Measurements from ENCODE around the gene STMP1.
"Not testable (repeated sequence)": the region's sequence is repeated elsewhere in the genome, so short reads cannot be mapped to it uniquely, and the experiment has no call there.

The STMP1 gene

DNA sequence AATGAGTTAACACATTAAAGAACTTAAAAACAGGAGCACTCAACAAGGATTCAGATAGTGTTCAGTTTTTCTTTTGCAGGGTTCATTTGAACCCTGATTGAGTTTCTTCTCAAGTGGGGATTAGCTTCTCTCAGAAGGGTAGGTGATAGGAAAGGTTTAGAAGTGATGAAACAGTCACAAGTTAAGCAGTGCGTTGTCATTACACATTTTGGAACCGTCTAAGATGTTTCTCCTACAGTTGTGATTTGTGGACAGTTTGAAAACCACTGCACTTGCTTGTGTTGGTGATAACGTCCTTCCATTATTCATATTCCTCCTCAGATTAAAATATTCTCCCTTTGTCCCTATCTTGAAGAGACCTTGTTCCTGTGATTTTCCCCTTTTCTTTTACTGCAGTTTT, 2.7 kb downstream of the STMP1 start:
- no peak for DNase-seq

- no peak for DNase-seq
Observed at GRCh38 chr7:135666156-135666555, 3.8 kb downstream of the STMP1 start.

DNA sequence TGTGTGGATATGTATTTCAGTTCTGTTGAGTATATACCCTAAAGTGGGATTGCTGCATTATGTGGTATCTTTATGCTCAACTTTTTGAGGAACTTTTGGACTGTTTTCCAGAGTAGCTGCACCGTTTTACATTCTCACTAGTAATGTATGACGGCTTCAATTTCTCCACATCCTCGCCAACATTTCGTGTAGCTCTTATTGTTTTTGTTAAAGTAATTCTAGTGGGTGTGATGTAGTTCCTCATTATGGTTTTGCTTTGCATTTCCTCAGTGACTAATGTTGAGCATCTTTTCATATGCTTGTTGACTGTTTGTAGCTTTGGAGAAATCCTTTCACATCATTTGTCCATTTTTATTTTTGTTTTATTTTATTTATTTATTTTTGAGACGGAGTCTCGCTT, 4.5 kb downstream of the STMP1 start:
- DNase-seq: no peak

DNA sequence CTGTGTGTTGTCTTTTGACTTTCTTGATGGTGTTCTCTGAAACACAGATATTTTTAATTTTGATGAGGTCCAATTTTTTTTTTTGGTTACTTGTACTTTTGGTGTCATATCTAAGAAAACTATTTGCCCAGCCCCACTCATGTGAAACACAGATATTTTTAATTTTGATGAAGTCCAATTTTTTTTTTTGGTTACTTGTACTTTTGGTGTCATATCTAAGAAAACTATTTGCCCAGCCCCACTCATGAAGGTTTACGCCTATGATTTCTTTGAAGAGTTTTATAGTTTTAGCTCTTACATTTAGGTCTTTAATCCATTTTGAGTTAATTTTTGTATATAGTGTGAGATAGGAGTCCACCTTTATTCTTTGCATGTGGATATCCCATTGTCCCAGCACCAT, 5.3 kb downstream of the STMP1 start:
- DNase-seq: not testable (repeated sequence)

DNA sequence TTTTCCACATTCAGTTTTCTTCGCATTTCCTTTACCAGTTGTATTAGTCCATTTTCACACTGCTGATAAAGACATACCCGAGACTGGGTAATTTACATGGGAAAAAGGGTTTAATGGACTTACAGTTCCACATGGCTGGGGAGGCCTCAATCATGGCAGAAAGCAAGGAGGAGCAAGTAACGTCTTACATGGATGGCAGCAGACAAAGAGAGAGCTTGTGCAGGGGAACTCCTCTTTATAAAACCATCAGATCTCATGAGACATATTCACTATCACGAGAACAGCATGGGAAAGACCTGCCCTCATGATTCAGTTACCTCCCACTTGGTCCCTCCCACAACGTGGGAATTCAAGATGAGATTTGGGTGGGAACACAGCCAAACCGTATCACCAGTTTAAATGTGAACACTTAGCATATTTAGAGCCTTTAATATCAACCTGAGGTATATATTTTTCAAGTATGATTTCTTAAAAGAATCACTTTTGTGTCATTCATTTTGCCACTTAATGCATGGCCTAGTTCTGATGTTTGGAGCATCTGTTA, 6.6 kb downstream of the STMP1 start:
- DNase-seq: not testable (repeated sequence)

GRCh38 chr7:135669774-135670173, 7.5 kb downstream of the STMP1 start:
- no peak for DNase-seq

DNA sequence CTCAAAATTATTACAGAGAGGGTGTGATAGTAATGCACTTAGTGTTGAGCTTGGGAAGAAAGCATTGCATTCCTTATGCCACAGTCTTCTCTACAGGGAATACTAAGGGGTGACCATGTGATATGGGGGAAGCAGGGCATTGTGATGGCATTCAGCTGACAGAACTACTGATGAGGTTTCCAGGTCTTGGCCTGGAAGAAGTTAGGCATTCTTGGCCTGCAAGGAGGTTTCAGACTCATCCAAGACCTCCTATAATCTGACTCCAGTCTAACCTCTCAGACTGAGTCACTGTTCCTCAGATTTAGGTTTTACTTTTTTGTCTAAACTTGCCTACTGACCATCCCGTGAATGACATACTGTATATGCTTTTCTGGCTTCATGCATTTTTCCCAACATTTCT, 7.9 kb downstream of the STMP1 start:
- DNase-seq: no peak

DNA sequence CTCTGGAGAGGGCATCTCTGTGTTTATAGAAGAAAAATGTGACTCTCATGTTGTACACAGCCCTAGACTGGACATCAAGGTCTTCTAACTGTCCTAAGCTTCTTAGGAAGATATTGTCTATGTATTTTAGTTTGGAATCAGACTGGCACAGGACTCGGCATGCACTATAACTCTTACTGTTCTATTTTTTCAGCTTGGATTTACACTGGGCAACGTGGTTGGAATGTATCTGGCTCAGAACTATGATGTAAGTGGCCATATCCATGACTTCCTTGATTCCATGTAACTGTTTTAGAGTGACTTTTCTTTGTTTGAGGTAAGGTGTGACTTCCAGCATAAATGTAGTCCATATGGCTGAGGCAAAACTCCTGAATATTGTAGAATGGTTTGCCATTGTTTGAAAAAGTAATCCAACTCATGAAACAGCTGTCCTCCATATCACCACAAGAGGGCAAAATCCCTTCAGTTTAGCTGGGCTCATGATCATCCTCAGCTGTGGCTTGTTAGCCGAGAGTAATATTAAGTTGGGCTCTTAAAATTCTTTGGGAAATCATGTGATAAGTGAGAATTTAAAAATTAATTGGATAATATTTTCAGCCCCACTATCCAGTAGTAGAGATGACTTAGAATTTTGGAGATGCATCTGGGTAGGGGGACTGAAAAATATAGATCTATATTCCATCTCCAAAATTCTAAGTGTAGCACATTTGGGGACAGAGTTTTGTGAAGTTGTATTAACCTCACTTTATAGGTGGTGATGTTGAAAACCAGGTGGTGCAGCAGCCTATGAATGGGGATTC, 10.4 kb downstream of the STMP1 start:
- DNase-seq: peak; percentile 67 to 83

GRCh38 chr7:135673360-135673706, 11.0 kb downstream of the STMP1 start:
- DNase-seq: no peak

DNA sequence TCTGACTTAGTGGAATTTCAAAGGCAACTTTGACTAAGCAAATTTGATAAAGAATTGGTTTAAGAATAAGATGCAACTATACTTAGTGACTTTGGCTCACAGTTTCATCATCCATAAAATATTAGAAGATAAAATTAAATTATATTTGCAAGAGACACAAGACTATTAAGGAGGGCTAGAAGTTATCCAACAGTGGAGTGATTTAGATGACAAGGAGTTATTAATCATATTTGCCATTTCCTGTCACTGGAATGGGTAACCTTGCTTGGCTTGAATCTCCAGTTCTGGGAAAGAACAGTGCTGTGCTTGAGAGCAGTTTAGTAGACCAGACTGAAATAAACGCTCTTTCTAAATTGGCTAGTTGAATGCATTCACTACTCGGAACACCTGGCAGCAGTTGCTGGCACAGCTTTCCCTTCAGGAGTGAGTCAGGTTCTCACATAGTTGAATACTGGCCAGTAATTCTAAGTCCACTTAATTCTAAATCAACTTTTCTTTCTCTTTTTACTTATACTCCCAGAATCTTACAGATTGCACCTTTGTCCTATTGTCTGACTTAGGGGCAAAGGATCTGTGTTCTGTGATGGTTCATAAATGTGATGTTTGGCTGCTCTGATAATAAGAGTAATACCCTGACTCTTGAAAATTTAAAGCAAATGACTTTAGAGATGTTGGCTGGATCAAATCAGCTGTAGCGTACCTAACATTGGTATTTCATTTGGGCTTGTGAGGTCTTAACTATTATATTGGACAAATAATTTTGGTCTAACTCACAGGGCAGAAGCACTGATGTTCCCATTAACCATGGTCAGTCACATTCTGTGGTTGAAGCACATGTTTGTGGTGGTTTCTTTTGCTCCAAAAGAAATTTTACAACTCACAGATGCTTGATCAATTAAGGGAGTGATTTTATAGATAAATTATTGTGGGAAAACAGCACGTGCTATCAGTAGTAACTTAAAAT, 16.6 kb downstream of the STMP1 start:
- peak; percentile 34 to 87 for DNase-seq

- DNase-seq: no peak
Observed at GRCh38 chr7:135681762-135682161, 19.4 kb downstream of the STMP1 start.

- DNase-seq: no peak
Observed at GRCh38 chr7:135682191-135682590, 19.9 kb downstream of the STMP1 start.

GRCh38 chr7:135683609-135684008, 21.3 kb downstream of the STMP1 start:
- DNase-seq: no peak

GRCh38 chr7:135684136-135684535, 21.8 kb downstream of the STMP1 start:
- DNase-seq: no peak

DNA sequence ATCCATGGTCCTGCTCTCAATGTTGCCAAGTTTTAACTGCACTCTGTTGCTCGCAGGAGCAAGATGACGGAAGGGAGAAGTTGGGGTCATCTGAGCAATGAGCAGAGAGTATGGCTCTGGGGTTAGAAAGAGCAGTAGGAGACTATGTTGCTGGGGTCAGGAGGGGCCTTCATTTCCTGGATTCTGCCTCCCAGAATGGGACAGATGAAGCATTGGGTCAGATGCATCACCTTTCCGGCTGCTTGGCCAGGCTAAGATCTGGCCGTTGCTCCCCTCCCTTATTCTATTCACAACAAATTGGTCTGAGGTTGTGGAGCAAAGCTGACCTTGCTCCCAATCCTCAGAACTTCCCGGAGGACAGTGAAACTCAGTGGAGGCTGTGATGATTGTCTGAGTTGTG, 22.4 kb downstream of the STMP1 start:
- no peak for DNase-seq

- no peak for DNase-seq
Observed at GRCh38 chr7:135685306-135686084, 23.2 kb downstream of the STMP1 start.

GRCh38 chr7:135687466-135687865, 25.2 kb downstream of the STMP1 start:
- no peak for DNase-seq

GRCh38 chr7:135690566-135690965, 28.3 kb downstream of the STMP1 start:
- DNase-seq: no peak

DNA sequence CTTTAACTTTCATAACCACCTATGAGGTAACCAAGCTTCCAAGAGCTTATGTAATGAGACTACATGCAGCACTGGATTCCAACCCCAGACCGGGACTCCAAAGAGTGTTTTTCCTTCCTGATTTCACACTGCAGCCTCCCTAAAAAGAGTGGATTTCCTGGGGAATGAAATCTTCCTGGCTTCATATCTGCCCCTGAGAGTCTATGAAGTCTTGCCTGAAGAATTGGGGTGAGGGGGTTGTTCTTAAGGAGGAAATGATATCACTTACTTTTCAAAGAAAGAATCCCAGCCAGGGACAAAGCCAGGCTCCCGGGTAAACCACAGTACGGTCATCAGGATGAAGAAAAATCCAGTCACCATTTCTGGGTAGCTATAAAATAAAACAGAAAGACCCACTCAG, 29.7 kb downstream of the STMP1 start:
- DNase-seq: no peak

GRCh38 chr7:135692606-135693005, 30.3 kb downstream of the STMP1 start:
- not testable (repeated sequence) for DNase-seq

DNA sequence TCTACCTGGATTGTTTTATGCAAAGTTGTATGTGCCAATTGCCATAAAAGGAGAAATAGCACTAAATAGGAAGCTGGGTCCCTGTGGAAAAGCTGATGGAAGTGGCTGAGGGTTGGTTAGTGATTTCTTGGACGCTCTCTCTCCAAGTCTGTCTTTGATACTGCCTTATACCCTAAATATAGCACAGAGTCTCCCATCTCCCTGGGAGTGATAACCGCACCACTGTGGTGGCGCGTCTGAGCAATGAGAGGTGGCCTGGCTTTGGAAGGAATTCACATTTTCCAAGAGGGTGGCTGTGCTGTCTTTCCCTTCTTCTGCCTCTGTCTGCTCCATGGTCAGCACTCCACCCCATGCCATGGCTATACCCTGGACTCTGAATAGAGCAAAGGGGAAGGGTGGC, 31.2 kb downstream of the STMP1 start:
- DNase-seq: no peak

DNA sequence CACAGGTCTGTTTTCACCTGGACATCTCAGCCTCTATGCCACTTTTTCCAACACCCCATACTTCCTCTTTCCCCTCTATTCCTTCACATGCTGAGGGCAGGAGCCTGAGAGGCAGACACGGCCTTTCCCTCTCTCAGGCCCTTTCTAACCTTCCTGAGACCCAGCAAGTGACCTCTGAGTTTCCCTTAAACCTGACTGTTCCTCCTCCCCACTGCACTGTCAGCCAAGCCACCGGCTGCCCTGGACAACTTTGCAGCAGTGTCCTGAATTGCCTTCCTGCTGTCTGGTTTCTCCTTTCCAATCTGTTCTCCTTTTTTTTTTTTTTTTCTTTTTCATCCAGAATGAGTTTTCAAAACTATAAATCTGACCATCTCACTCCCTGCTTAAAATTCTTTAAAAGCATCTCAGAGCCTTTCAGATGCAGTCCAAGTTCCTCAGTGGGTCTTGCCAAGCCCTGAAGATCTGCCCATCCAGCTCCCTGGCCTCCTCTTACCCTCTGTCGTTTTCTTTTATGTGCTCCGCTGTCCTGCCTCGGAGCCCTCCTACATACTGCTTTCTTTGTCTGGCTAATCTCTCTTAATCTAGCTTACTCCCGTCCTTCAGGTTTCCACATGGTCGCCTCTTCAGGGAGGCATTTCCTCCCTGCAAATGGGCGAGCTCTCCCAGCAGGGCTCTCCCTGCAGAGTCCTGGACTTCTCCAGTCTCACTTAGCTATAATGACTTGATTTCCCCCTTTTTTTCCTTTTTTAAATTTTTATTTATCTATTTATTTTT, 35.1 kb downstream of the STMP1 start:
- no peak for DNase-seq

Data from NCI-H2081 (cell line).